H1 (cell line): Measurements from ENCODE around the gene CFAP298. TPM values are rescaled to one million over a fixed set of nuclear protein-coding genes. Genes with fewer than 3 reads are reported as not detected.

ENCODE experiments used
- CTCF ChIA-PET: fragments of 300-600 bp; sonication (Branson Sonifier 250); formaldehyde crosslinking; loops from one replicate; lab custom pipeline; 2021; ENCODE audit not compliant: partially characterized antibody; lab: Charles Lee
- POLR2A ChIA-PET: fragments of 300-600 bp; sonication (Branson Sonifier 250); formaldehyde crosslinking; loops from one replicate; lab custom pipeline; 2021; ENCODE audit warnings: inconsistent platforms; ENCODE audit not compliant: partially characterized antibody; lab: Charles Lee
- DNase-seq, 2 experiments: peaks; one replicate each; pipeline versions ENCODE4 v3.0.0 to v3.0.0-alpha.2; 2010 to 2022; ENCODE audit warnings: low spot score in 2 of 2, low read depth in 1 of 2, mixed read lengths in 1 of 2
- FAIRE-seq: peaks from 2 replicates; lab custom pipeline; 2011; peaks lifted over from hg19 to GRCh38; lab: Jason Lieb, UNC
- H2AFZ ChIP-seq: 2 replicates; pipeline ENCODE4 v1.8.1; 2012; ENCODE audit warnings: low read length, inconsistent platforms
- H2AK5ac ChIP-seq: 2 replicates; pipeline ENCODE4 v1.6.1; 2013; ENCODE audit warnings: low read depth, low read length
- H2BK120ac ChIP-seq: replicated peaks from 2 replicates; pipeline ENCODE3; 2013; ENCODE audit warnings: low read depth, low read length, inconsistent platforms
- H2BK12ac ChIP-seq: 2 replicates; pipeline ENCODE4 v1.6.1; 2013; ENCODE audit warnings: low read depth, low read length
- H2BK15ac ChIP-seq: 2 replicates; pipeline ENCODE4 v1.6.1; 2013; ENCODE audit warnings: low read length
- H2BK20ac ChIP-seq: 2 replicates; pipeline ENCODE4 v1.6.1; 2013; ENCODE audit warnings: low read length
- H2BK5ac ChIP-seq: 2 replicates; pipeline ENCODE4 v1.6.1; 2013; ENCODE audit warnings: low read depth, low read length
- H3K14ac ChIP-seq: 2 replicates; pipeline ENCODE4 v1.6.1; 2013; ENCODE audit warnings: inconsistent platforms; ENCODE audit not compliant: insufficient read length
- H3K18ac ChIP-seq: 2 replicates; pipeline ENCODE4 v1.6.1; 2013; ENCODE audit warnings: low read length; ENCODE audit errors: extremely low read depth
- H3K23ac ChIP-seq: 2 replicates; pipeline ENCODE4 v1.6.1; 2013; ENCODE audit warnings: inconsistent platforms; ENCODE audit not compliant: insufficient read length
- H3K23me2 ChIP-seq: 2 replicates; pipeline ENCODE4 v1.6.1; 2013; ENCODE audit warnings: low read depth, low read length
- H3K27ac ChIP-seq: 2 replicates; pipeline ENCODE4 v1.6.1; 2011; ENCODE audit warnings: low read depth, low read length, inconsistent platforms
- H3K27me3 ChIP-seq, 4 experiments: replicated peaks in 1 of 4; 1 replicate in 1 of 4; 2 replicates in 3 of 4; pipeline versions ENCODE4 v1.6.1 to v1.8.1; 2011 to 2013; ENCODE audit warnings: low read length in 3 of 4, mild to moderate bottlenecking in 3 of 4, inconsistent platforms in 2 of 4, mixed read lengths in 2 of 4, moderate library complexity in 1 of 4; ENCODE audit not compliant: control insufficient read depth in 3 of 4, insufficient read depth in 3 of 4; ENCODE audit errors: extremely low read depth in 1 of 4
- H3K36me3 ChIP-seq, 4 experiments: 2 replicates each; pipeline versions ENCODE4 v1.6.1 to v1.8.1; 2011 to 2013; ENCODE audit warnings: mild to moderate bottlenecking in 4 of 4, low read length in 3 of 4, moderate library complexity in 2 of 4, control low read depth in 1 of 4, inconsistent platforms in 1 of 4; ENCODE audit not compliant: insufficient read depth in 4 of 4, control insufficient read depth in 2 of 4
- H3K4ac ChIP-seq: replicated peaks from 2 replicates; pipeline ENCODE3; 2013; ENCODE audit warnings: low read length, low read depth, mixed read lengths, inconsistent platforms; ENCODE audit not compliant: insufficient read length
- H3K4me1 ChIP-seq, 4 experiments: replicated peaks in 1 of 4; 1 replicate in 1 of 4; 2 replicates in 3 of 4; pipeline versions ENCODE4 v1.6.1 to v1.8.1; 2011 to 2013; ENCODE audit warnings: low read length in 3 of 4, inconsistent platforms in 2 of 4, mixed read lengths in 1 of 4; ENCODE audit not compliant: insufficient read depth in 4 of 4, control insufficient read depth in 3 of 4
- H3K4me2 ChIP-seq, 2 experiments: 2 replicates each; pipeline versions ENCODE4 v1.6.1 to v1.8.1; 2011 to 2013; ENCODE audit warnings: low read depth in 2 of 2, low read length in 2 of 2, control low read depth in 1 of 2, inconsistent platforms in 1 of 2, mild to moderate bottlenecking in 1 of 2; ENCODE audit not compliant: insufficient read depth in 1 of 2
- H3K4me3 ChIP-seq, 4 experiments: fragments of 200-600, 300-600 bp in 1 of 4; sonication (generic), shearing (Covaris generic), sonication (Bioruptor Twin) in 1 of 4; 2 replicates each; pipeline versions ENCODE4 v1.5.1 to v1.8.1; 2011 to 2016; ENCODE audit warnings: low read length in 4 of 4, low read depth in 3 of 4, control low read depth in 2 of 4, inconsistent platforms in 2 of 4, mild to moderate bottlenecking in 2 of 4, mixed read lengths in 1 of 4, moderate library complexity in 1 of 4; ENCODE audit not compliant: insufficient read depth in 2 of 4; ENCODE audit errors: extremely low read depth in 1 of 4
- H3K56ac ChIP-seq: replicated peaks from 2 replicates; pipeline ENCODE3; 2013; ENCODE audit warnings: low read depth, mild to moderate bottlenecking, mixed read lengths, low read length, inconsistent platforms; ENCODE audit not compliant: insufficient read length
- H3K79me1 ChIP-seq: 2 replicates; pipeline ENCODE4 v1.6.1; 2013; ENCODE audit warnings: low read depth, low read length, control low read depth
- H3K79me2 ChIP-seq, 2 experiments: 2 replicates each; pipeline versions ENCODE4 v1.6.1 to v1.8.1; 2012 to 2013; ENCODE audit warnings: low read length in 2 of 2, mild to moderate bottlenecking in 2 of 2, inconsistent platforms in 1 of 2; ENCODE audit not compliant: insufficient read depth in 2 of 2, control insufficient read depth in 1 of 2
- H3K9ac ChIP-seq, 4 experiments: replicated peaks in 1 of 4; 1 replicate in 1 of 4; 2 replicates in 3 of 4; pipeline versions ENCODE4 v1.6.1 to v1.8.1; 2011 to 2013; ENCODE audit warnings: low read depth in 3 of 4, low read length in 3 of 4, control low read depth in 2 of 4, mild to moderate bottlenecking in 2 of 4, moderate library complexity in 2 of 4, inconsistent platforms in 1 of 4; ENCODE audit errors: extremely low read depth in 1 of 4
- H3K9me3 ChIP-seq, 2 experiments: 2 replicates each; pipeline versions ENCODE4 v1.6.1 to v1.8.1; 2012 to 2013; ENCODE audit warnings: mild to moderate bottlenecking in 2 of 2, moderate library complexity in 2 of 2, control low read depth in 1 of 2, inconsistent platforms in 1 of 2, low read depth in 1 of 2, low read length in 1 of 2, mixed read lengths in 1 of 2; ENCODE audit not compliant: insufficient read depth in 2 of 2
- H4K20me1 ChIP-seq, 2 experiments: replicated peaks in 1 of 2; 2 replicates each; pipeline versions ENCODE3 to v1.8.1; 2011 to 2013; ENCODE audit warnings: inconsistent platforms in 2 of 2, low read length in 2 of 2, mild to moderate bottlenecking in 1 of 2; ENCODE audit not compliant: insufficient read depth in 2 of 2, control insufficient read depth in 1 of 2
- H4K5ac ChIP-seq: 2 replicates; pipeline ENCODE4 v1.6.1; 2013; ENCODE audit warnings: low read length, low read depth, mixed read lengths, inconsistent platforms; ENCODE audit not compliant: insufficient read length
- H4K8ac ChIP-seq: 2 replicates; pipeline ENCODE4 v1.8.0; 2013; ENCODE audit warnings: mild to moderate bottlenecking, moderate library complexity, low read length, inconsistent platforms; ENCODE audit not compliant: insufficient read depth; ENCODE audit errors: extremely low read depth
- H4K91ac ChIP-seq: replicated peaks from 2 replicates; pipeline ENCODE3; 2013; ENCODE audit warnings: low read length, mixed read lengths, inconsistent platforms; ENCODE audit not compliant: insufficient read length
- CBX5 ChIP-seq: fragments of 300-800, 300-1000 bp; sonication (generic); IDR thresholded peaks from 2 replicates; pipeline ENCODE4 v1.7.1; 2016; ENCODE audit warnings: antibody characterized with exemption, low read length, low read depth
- EP300 ChIP-seq, 2 experiments: IDR thresholded peaks; 1 replicate in 1 of 2; 2 replicates in 1 of 2; pipeline ENCODE4 v1.6.1; 2011 to 2012; ENCODE audit warnings: low read depth in 2 of 2, low read length in 2 of 2, mild to moderate bottlenecking in 2 of 2, borderline replicate concordance in 1 of 2, inconsistent platforms in 1 of 2, moderate library complexity in 1 of 2
- GTF2F1 ChIP-seq: IDR thresholded peaks from 2 replicates; pipeline ENCODE4 v1.6.1; 2012; ENCODE audit warnings: low read depth, low read length, improper control_type of control experiment, borderline replicate concordance
- RAD21 ChIP-seq, 2 experiments: IDR thresholded peaks in 1 of 2; conservative IDR thresholded peaks in 1 of 2; 2 replicates each; pipeline ENCODE4 v1.6.1; 2011; ENCODE audit warnings: low read depth in 2 of 2, low read length in 2 of 2, improper control_type of control experiment in 1 of 2, inconsistent platforms in 1 of 2, mild to moderate bottlenecking in 1 of 2, moderate library complexity in 1 of 2
- WGBS, 2 experiments: shearing (Covaris generic) in 1 of 2; methylation state at CpG; one replicate each; pipeline versions ENCODE4 v1.1.6 to v1.1.7; 2013 to 2015; ENCODE audit warnings: low lambda C conversion rate in 2 of 2, mixed read lengths in 2 of 2, inconsistent platforms in 1 of 2, low coverage in 1 of 2, missing lambda C conversion rate in 1 of 2; ENCODE audit not compliant: insufficient replicate concordance in 2 of 2, insufficient coverage in 1 of 2, insufficient read length in 1 of 2; ENCODE audit errors: extremely low coverage in 1 of 2, missing lambda C conversion rate in 1 of 2; 5-methylcytosine and 5-hydroxymethylcytosine counted together
- polyA plus RNA-seq, 7 experiments: library from polyadenylated mRNA; depleted of rRNA in 3 of 7; stranded (reverse) in 5 of 7; unstranded in 2 of 7; fragments of >200 nt in 5 of 7; fragments of 200-250 nt in 2 of 7; gene quantifications; 1 replicate in 5 of 7; 2 replicates in 1 of 7; 4 replicates in 1 of 7; pipeline versions ENCODE4 v1.2.1 to v1.2.3, GENCODE V29; 2011 to 2013; ENCODE audit warnings: missing spikeins in 2 of 7, mixed read lengths in 2 of 7
- total RNA-seq: library from RNA; stranded (reverse); fragmentation: NEBNext Ultra II Directional; extraction: Animal tissue kit (Norgen Biotek cat#: 25700); gene quantifications from 2 replicates; pipeline ENCODE4 v1.2.1, GENCODE V29; 2021

CFAP298 gene
- total and polyA plus RNA-seq, 2 of the 8 experiments (the other 6 are each of a cell fraction or from before 2014, with no cell fraction given): 43.0 to 68.1 TPM

DNA sequence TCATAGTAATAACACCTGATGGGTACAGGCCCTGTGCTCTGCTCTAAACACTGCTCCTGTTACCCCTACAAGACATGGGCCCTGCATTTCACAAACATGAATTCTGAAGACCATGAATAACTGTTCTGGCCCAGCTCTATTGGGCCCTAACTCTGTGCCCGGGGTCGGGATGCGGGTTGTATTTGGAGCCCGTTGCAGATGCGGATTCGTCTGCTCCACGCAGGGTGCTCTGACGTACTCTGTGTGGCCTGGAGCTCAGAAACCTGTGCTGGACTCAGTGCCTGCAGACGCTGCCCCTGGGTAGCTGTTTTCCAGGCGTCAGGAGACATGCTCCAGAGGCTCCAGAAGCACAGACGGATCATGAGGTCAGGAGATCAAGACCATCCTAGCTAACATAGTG, 16.7 kb downstream of the CFAP298 start:
- 89% methylated on average over 11 of the region's 11 CpGs; no CpG with 5 or more reads in 1 of the 2 experiments for WGBS, 2 experiments
- Histone ChIP-seq H2BK15ac (no peak overlapping the region), H3K79me2 (no peaks in the 10 kb centered on the region), H3K9ac (no peak overlapping the region), H2AFZ (no peak overlapping the region), H4K8ac (no peak overlapping the region), H3K56ac (no peak overlapping the region), H2BK12ac (no peak overlapping the region), H3K79me1 (no peaks in the 10 kb centered on the region), H2BK120ac (no peak overlapping the region), H4K91ac (no peak overlapping the region), H4K5ac (no peak overlapping the region), H2AK5ac (no peak overlapping the region), H3K27me3 (no peaks in the 10 kb centered on the region), H3K4me3 (no peak overlapping the region), H3K27ac (no peak overlapping the region), H3K18ac (no peak overlapping the region), H2BK5ac (no peak overlapping the region), H3K14ac (no peak overlapping the region), H4K20me1 (peaks cover 0 to 3% of the 10 kb centered on the region in 2 experiments), H3K4me1 (peaks cover 0 to 6% (median 0%) of the 10 kb centered on the region in 4 experiments; a peak in 1 of 7 replicates)
- no peak for DNase-seq
- POLR2A ChIA-PET: interaction anchor here (1.1 kb wide), 1 partner anchor 185 kb away, joined by 3 read pairs; no protein-coding TSS in a partner anchor
- CTCF ChIA-PET: interaction anchor here (0.9 to 4.4 kb wide), 6 partner anchors 18 to 288 kb away, joined by 3 to 24 read pairs (median 4); no protein-coding TSS in a partner anchor
- TF ChIP-seq RAD21 (IDR thresholded peaks at IDR 0.05 in 1 of 2, conservative IDR thresholded peaks at IDR 0.05 in 1 of 2; ENCODE audit: low read depth in 2 of 2, low read length in 2 of 2) (no peak), GTF2F1 (no peak), CBX5 (no peak), EP300 (IDR thresholded peaks at IDR 0.05; ENCODE audit: borderline replicate concordance in 1 of 2, low read depth in 2 of 2, low read length in 2 of 2) (no peak)
- TF ChIP-seq, all 59 proteins: peak for 0
- Histone ChIP-seq H3K23me2 (no peaks in the 10 kb centered on the region), H3K36me3 (peaks cover 1 to 18% (median 10%) of the 10 kb centered on the region in 4 experiments; a peak in 7 of 8 replicates), H3K4me2 (no peak overlapping the region), H2BK20ac (no peak overlapping the region), H3K4ac (no peak overlapping the region), H3K23ac (no peak overlapping the region), H3K9me3 (no peaks in the 10 kb centered on the region)
- no peak for FAIRE-seq
